ENCODE results near the gene B4GALT1.
"Not testable (repeated sequence)": the region's sequence is repeated elsewhere in the genome, so short reads cannot be mapped to it uniquely, and the experiment has no call there.

Gene B4GALT1

GRCh38 chr9:33097192-33097591, 69.9 kb downstream of the B4GALT1 start:
- no peak for DNase-seq
- Mint-ChIP-seq H3K27me3 (no peaks in the 10 kb centered on the region), H3K4me1 (peaks cover 9% of the 10 kb centered on the region), H3K9me3 (no peaks in the 10 kb centered on the region), H3K27ac (no peak overlapping the region), H3K4me3 (no peak overlapping the region)
- no peak for ATAC-seq

GRCh38 chr9:33092634-33093033, 74.5 kb downstream of the B4GALT1 start:
- no peak overlapping the region for H3K4me3 Mint-ChIP-seq
- no peak for ATAC-seq
- DNase-seq, result no peak
- peaks cover 12% of the 10 kb centered on the region for H3K4me1 Mint-ChIP-seq
- H3K9me3 Mint-ChIP-seq, result peaks cover 0 to 5% of the 10 kb centered on the region in 2 donors
- H3K27ac Mint-ChIP-seq, result peak overlapping the region in 1 of 2 donors; percentile 0
- H3K27me3 Mint-ChIP-seq, result no peaks in the 10 kb centered on the region

- not testable (repeated sequence) for H3K9me3 Mint-ChIP-seq, H3K4me3 Mint-ChIP-seq, DNase-seq, H3K27me3 Mint-ChIP-seq, H3K4me1 Mint-ChIP-seq, ATAC-seq, H3K27ac Mint-ChIP-seq
Observed at GRCh38 chr9:33085672-33086071, 81.5 kb downstream of the B4GALT1 start.

GRCh38 chr9:33082538-33083326, 84.4 kb downstream of the B4GALT1 start:
- Mint-ChIP-seq H3K4me1 (peaks cover 13% of the 10 kb centered on the region), H3K9me3 (no peaks in the 10 kb centered on the region), H3K27me3 (no peaks in the 10 kb centered on the region), H3K27ac (peak overlapping the region; percentile 78 to 82), H3K4me3 (peak overlapping the region; percentile 64 to 68)
- ATAC-seq (peak; percentile 37), DNase-seq (no peak)

- Mint-ChIP-seq H3K27me3 (no peaks in the 10 kb centered on the region), H3K4me1 (peaks cover 15% of the 10 kb centered on the region), H3K27ac (peak overlapping the region; percentile 30 to 78), H3K9me3 (no peaks in the 10 kb centered on the region), H3K4me3 (peak overlapping the region; percentile 64 to 68)
- ATAC-seq (no peak), DNase-seq (no peak)
Observed at GRCh38 chr9:33082128-33082527, 85.0 kb downstream of the B4GALT1 start.

GRCh38 chr9:33081128-33081851, 85.8 kb downstream of the B4GALT1 start:
- DNase-seq (peak; percentile 57 to 76), ATAC-seq (peak; percentile 71)
- Mint-ChIP-seq H3K27ac (no peak overlapping the region), H3K4me1 (peaks cover 23% of the 10 kb centered on the region), H3K27me3 (no peaks in the 10 kb centered on the region), H3K9me3 (no peaks in the 10 kb centered on the region), H3K4me3 (no peak overlapping the region)

GRCh38 chr9:33080534-33080933, 86.6 kb downstream of the B4GALT1 start:
- no peak overlapping the region for H3K4me3 Mint-ChIP-seq
- H3K27me3 Mint-ChIP-seq, result no peaks in the 10 kb centered on the region
- H3K4me1 Mint-ChIP-seq, result peaks cover 29% of the 10 kb centered on the region
- no peaks in the 10 kb centered on the region for H3K9me3 Mint-ChIP-seq
- peak overlapping the region in 1 of 2 donors; percentile 89 for H3K27ac Mint-ChIP-seq
- ATAC-seq (peak; percentile 21), DNase-seq (peak in 1 of 2 donors; percentile 48)

GRCh38 chr9:33076046-33077004, 90.8 kb downstream of the B4GALT1 start, which contains the start of gene SMU1:
SMU1 (minus strand) TSS chr9:33076674; CDS start chr9:33076608, 66 bp downstream.
- Mint-ChIP-seq H3K4me1 (peaks cover 58% of the 10 kb centered on the region), H3K4me3 (peak within 1 kb of the TSS; percentile 93 to 98), H3K27ac (peak within 1 kb of the TSS; percentile 98 to 99), H3K9me3 (no peaks in the 10 kb centered on the region), H3K27me3 (no peaks in the 10 kb centered on the region)
- DNase-seq, result peak; percentile 94 to 97
- ATAC-seq, result peak; percentile 98

- Mint-ChIP-seq H3K27me3 (no peaks in the 10 kb centered on the region), H3K4me3 (no peak overlapping the region), H3K27ac (no peak overlapping the region), H3K9me3 (no peaks in the 10 kb centered on the region), H3K4me1 (peaks cover 44% of the 10 kb centered on the region)
- ATAC-seq (no peak), DNase-seq (no peak)
Observed at GRCh38 chr9:33068991-33069390, 98.1 kb downstream of the B4GALT1 start.

GRCh38 chr9:33065157-33066076, 101.7 kb downstream of the B4GALT1 start:
- H3K27ac Mint-ChIP-seq, result peak overlapping the region; percentile 9 to 49

More at GRCh38 chr9:33065157-33066076, 101.7 kb downstream of the B4GALT1 start:
- H3K9me3 Mint-ChIP-seq, result no peaks in the 10 kb centered on the region
- DNase-seq (no peak), ATAC-seq (peak; percentile 18)
- no peak overlapping the region for H3K4me3 Mint-ChIP-seq
- H3K27me3 Mint-ChIP-seq, result no peaks in the 10 kb centered on the region
- H3K4me1 Mint-ChIP-seq, result peaks cover 19% of the 10 kb centered on the region

Data from stimulated activated naive CD8-positive, alpha-beta T cell treated with anti-CD3 and anti-CD28 coated beads, Interleukin-15, amount 100 ng/mL, for 72 hours (primary cell).